Measurements from ENCODE around the gene B3GALT6.

Gene B3GALT6

GRCh38 chr1:1283821-1284220 is 51.8 kb downstream of the B3GALT6 start:
- TF ChIP-seq CEBPB (IDR thresholded peaks at IDR 0.05) = no peak
- peak; percentile 85 for TF ChIP-seq EGR1 (IDR thresholded peaks at IDR 0.05)
- TF ChIP-seq USF1 (IDR thresholded peaks at IDR 0.05) = no peak
- no peak for TF ChIP-seq FOXM1 (IDR thresholded peaks at IDR 0.05; ENCODE audit: borderline replicate concordance, low read depth)
- no peak for TF ChIP-seq NFIC (IDR thresholded peaks at IDR 0.05)
